Measurements from ENCODE around the gene IL23R. TPM values are rescaled to one million over a fixed set of nuclear protein-coding genes. Genes with fewer than 3 reads are reported as not detected.

The IL23R gene
- total RNA-seq, 2 experiments from 2014 or later, result 0.08 to 0.14 TPM

- TF ChIP-seq, protein P1, sequence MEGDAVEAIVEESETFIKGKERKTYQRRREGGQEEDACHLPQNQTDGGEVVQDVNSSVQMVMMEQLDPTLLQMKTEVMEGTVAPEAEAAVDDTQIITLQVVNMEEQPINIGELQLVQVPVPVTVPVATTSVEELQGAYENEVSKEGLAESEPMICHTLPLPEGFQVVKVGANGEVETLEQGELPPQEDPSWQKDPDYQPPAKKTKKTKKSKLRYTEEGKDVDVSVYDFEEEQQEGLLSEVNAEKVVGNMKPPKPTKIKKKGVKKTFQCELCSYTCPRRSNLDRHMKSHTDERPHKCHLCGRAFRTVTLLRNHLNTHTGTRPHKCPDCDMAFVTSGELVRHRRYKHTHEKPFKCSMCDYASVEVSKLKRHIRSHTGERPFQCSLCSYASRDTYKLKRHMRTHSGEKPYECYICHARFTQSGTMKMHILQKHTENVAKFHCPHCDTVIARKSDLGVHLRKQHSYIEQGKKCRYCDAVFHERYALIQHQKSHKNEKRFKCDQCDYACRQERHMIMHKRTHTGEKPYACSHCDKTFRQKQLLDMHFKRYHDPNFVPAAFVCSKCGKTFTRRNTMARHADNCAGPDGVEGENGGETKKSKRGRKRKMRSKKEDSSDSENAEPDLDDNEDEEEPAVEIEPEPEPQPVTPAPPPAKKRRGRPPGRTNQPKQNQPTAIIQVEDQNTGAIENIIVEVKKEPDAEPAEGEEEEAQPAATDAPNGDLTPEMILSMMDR (IDR thresholded peaks at IDR 0.05), result no peak
- CTCF ChIA-PET, result interaction anchor here (0.7 to 1.4 kb wide), 2 partner anchors 22 to 42 kb away, joined by 3 to 8 read pairs; no protein-coding TSS in a partner anchor
- Mint-ChIP-seq H3K9me3 (no peaks in the 10 kb centered on the region), H3K4me3 (peak overlapping the region; percentile 78), H3K36me3 (ENCODE audit: low read depth) (no peaks in the 10 kb centered on the region), H3K27me3 (no peaks in the 10 kb centered on the region), H3K27ac (peak overlapping the region; percentile 72), H3K4me1 (ENCODE audit: low read depth) (peaks cover 66% of the 10 kb centered on the region)
- POLR2A ChIA-PET, result interaction anchor here (0.6 to 2.5 kb wide), 19 partner anchors 9 to 514 kb away, joined by 3 to 20 read pairs (median 5); partner anchors contain the start of genes DNAI4, GADD45A, MIER1 and SERBP1
- no peaks in the 10 kb centered on the region for H3K9me3 ChIP-seq (ENCODE audit: control insufficient read depth in 1 of 2, insufficient read depth in 1 of 2, low read length in 2 of 2)
- H3K27ac ChIP-seq (ENCODE audit: low read depth in 1 of 2, low read length in 2 of 2), result peak overlapping the region in 1 of 2 donors; percentile 31
- peaks cover 0 to 3% of the 10 kb centered on the region in 2 experiments for H3K27me3 ChIP-seq (ENCODE audit: control insufficient read depth in 1 of 2, insufficient read depth in 2 of 2, low read length in 2 of 2)
- DNase-seq (peak in 3 of 14 experiments; percentile 71 to 83 (median 78)), ATAC-seq (ENCODE audit: poor library complexity) (peak; percentile 71)
- no peaks in the 10 kb centered on the region for H3K36me3 ChIP-seq (ENCODE audit: insufficient read depth, low read length)
- H3K4me1 ChIP-seq (ENCODE audit: insufficient read depth, low read length), result peaks cover 15% of the 10 kb centered on the region
- peak overlapping the region; percentile 16 for H3K4me3 ChIP-seq (ENCODE audit: low read length)
- intact Hi-C loops (cut with DNase I, micrococcal nuclease), result loop anchor here in 1 of 2 experiments (2.0 to 5.0 kb wide), 2 partner anchors 24 to 41 kb away; no protein-coding TSS in a partner anchor
Measured at GRCh38 chr1:67170751-67171573, 4.7 kb downstream of the IL23R start.

GRCh38 chr1:67171574-67171955, 5.3 kb downstream of the IL23R start:
- CTCF ChIA-PET, result interaction anchor here (1.0 to 1.4 kb wide), 2 partner anchors 22 kb away, joined by 3 to 8 read pairs; no protein-coding TSS in a partner anchor
- H3K27ac ChIP-seq (ENCODE audit: low read depth in 1 of 2, low read length in 2 of 2), result peak overlapping the region in 1 of 2 donors; percentile 31
- intact Hi-C loops (cut with DNase I, micrococcal nuclease), result loop anchor here in 1 of 2 experiments (2.0 to 5.0 kb wide), 2 partner anchors 23 to 41 kb away; no protein-coding TSS in a partner anchor

GRCh38 chr1:67171978-67172377, 5.7 kb downstream of the IL23R start:
- H3K4me1 Mint-ChIP-seq (ENCODE audit: low read depth), result peaks cover 63% of the 10 kb centered on the region
- Histone ChIP-seq H3K27ac (ENCODE audit: low read depth in 1 of 2, low read length in 2 of 2) (peak overlapping the region in 1 of 2 donors; percentile 31), H3K36me3 (ENCODE audit: insufficient read depth, low read length) (no peaks in the 10 kb centered on the region), H3K9me3 (ENCODE audit: control insufficient read depth in 1 of 2, insufficient read depth in 1 of 2, low read length in 2 of 2) (no peaks in the 10 kb centered on the region), H3K4me3 (ENCODE audit: low read length) (no peak overlapping the region), H3K4me1 (ENCODE audit: insufficient read depth, low read length) (peaks cover 15% of the 10 kb centered on the region), H3K27me3 (ENCODE audit: control insufficient read depth in 1 of 2, insufficient read depth in 2 of 2, low read length in 2 of 2) (peaks cover 0 to 1% of the 10 kb centered on the region in 2 experiments)
- ChIA-PET POLR2A (interaction anchor here (0.9 to 2.5 kb wide), 9 partner anchors 10 to 513 kb away, joined by 3 to 20 read pairs (median 4); partner anchors contain the start of genes GADD45A and SLC35D1), CTCF (interaction anchor here (1.0 kb wide), 1 partner anchor 23 kb away, joined by 3 read pairs; no protein-coding TSS in a partner anchor)
- intact Hi-C loops (cut with DNase I, micrococcal nuclease), result loop anchor here in 1 of 2 experiments (2.0 to 5.0 kb wide), 2 partner anchors 23 to 40 kb away; no protein-coding TSS in a partner anchor
- H3K27me3 Mint-ChIP-seq, result no peaks in the 10 kb centered on the region
- no peaks in the 10 kb centered on the region for H3K9me3 Mint-ChIP-seq
- H3K36me3 Mint-ChIP-seq (ENCODE audit: low read depth), result no peaks in the 10 kb centered on the region
- peak overlapping the region; percentile 72 for H3K27ac Mint-ChIP-seq
- peak overlapping the region; percentile 78 for H3K4me3 Mint-ChIP-seq
- TF ChIP-seq, protein P1 (IDR thresholded peaks at IDR 0.05), result no peak
- DNase-seq, result peak in 3 of 14 experiments; percentile 71 to 79 (median 72)
- ATAC-seq (ENCODE audit: poor library complexity), result peak; percentile 44

More at GRCh38 chr1:67171574-67171955, 5.3 kb downstream of the IL23R start:
- ATAC-seq (ENCODE audit: poor library complexity), result no peak
- no peaks in the 10 kb centered on the region for H3K36me3 ChIP-seq (ENCODE audit: insufficient read depth, low read length)
- H3K4me3 ChIP-seq (ENCODE audit: low read length), result no peak overlapping the region
- peaks cover 63% of the 10 kb centered on the region for H3K4me1 Mint-ChIP-seq (ENCODE audit: low read depth)
- peaks cover 0 to 3% of the 10 kb centered on the region in 2 experiments for H3K27me3 ChIP-seq (ENCODE audit: control insufficient read depth in 1 of 2, insufficient read depth in 2 of 2, low read length in 2 of 2)
- no peaks in the 10 kb centered on the region for H3K9me3 ChIP-seq (ENCODE audit: control insufficient read depth in 1 of 2, insufficient read depth in 1 of 2, low read length in 2 of 2)
- peaks cover 15% of the 10 kb centered on the region for H3K4me1 ChIP-seq (ENCODE audit: insufficient read depth, low read length)
- H3K4me3 Mint-ChIP-seq, result peak overlapping the region; percentile 78
- no peaks in the 10 kb centered on the region for H3K9me3 Mint-ChIP-seq
- POLR2A ChIA-PET, result interaction anchor here (0.9 to 2.5 kb wide), 16 partner anchors 10 to 514 kb away, joined by 3 to 20 read pairs (median 5); partner anchors contain the start of genes DNAI4, GADD45A, MIER1 and SERBP1
- no peaks in the 10 kb centered on the region for H3K36me3 Mint-ChIP-seq (ENCODE audit: low read depth)
- peak in 3 of 14 experiments; percentile 15 to 30 (median 29) for DNase-seq
- H3K27me3 Mint-ChIP-seq, result no peaks in the 10 kb centered on the region
- TF ChIP-seq, protein P1 (IDR thresholded peaks at IDR 0.05), result no peak
- H3K27ac Mint-ChIP-seq, result peak overlapping the region; percentile 72
